K562 (cell line): ENCODE data around the gene EVPL. TPM values are rescaled to one million over a fixed set of nuclear protein-coding genes. Genes with fewer than 3 reads are reported as not detected.

Experiments
- BMI1 ChIP-seq: fragments of 150-350 bp; IDR thresholded peaks from 2 replicates; pipeline ENCODE4 v1.6.1; 2014; ENCODE audit warnings: low read length
- CBFA2T2 ChIP-seq: fragments of 450-650 bp; conservative IDR thresholded peaks from 2 replicates; pipeline ENCODE4 v1.6.1; 2017; ENCODE audit warnings: mild to moderate bottlenecking
- CCNT2 ChIP-seq: IDR thresholded peaks from 2 replicates; pipeline ENCODE4 v1.6.1; 2011; ENCODE audit warnings: borderline replicate concordance, low read depth, mild to moderate bottlenecking, moderate library complexity, mixed read lengths, low read length; ENCODE audit not compliant: insufficient read length; ENCODE audit errors: extremely low read depth
- HDGF ChIP-seq: fragments of 450-650 bp; IDR thresholded peaks from 2 replicates; pipeline ENCODE4 v1.6.1; 2016
- MYBL2 ChIP-seq, 2 experiments: fragments of 450-650 bp in 1 of 2; sonication (generic) in 1 of 2; formaldehyde crosslinking in 1 of 2; IDR thresholded peaks; 2 replicates each; pipeline versions ENCODE4 v1.6.1 to v1.8.1; 2017 to 2022; ENCODE audit warnings: borderline replicate concordance in 1 of 2, inconsistent platforms in 1 of 2, low read depth in 1 of 2, mild to moderate bottlenecking in 1 of 2, missing genetic modification reagents in 1 of 2, moderate library complexity in 1 of 2
- OTX1 ChIP-seq: fragments of 450-650 bp; formaldehyde crosslinking; IDR thresholded peaks from 2 replicates; pipeline ENCODE4 v1.4.0; 2022; ENCODE audit warnings: mild to moderate bottlenecking
- PHB2 ChIP-seq: fragments of 450-650 bp; IDR thresholded peaks from 2 replicates; pipeline ENCODE4 v1.6.1; 2017; ENCODE audit warnings: low read depth
- POLR2AphosphoS2 ChIP-seq: IDR thresholded peaks from 2 replicates; pipeline ENCODE4 v1.6.1; 2012; ENCODE audit warnings: low read length, improper control_type of control experiment
- RAD21 ChIP-seq, 2 experiments: fragments of 250-450 bp in 1 of 2; fragments of 450-650 bp in 1 of 2; sonication (Bioruptor Pico) in 1 of 2; formaldehyde crosslinking in 1 of 2; IDR thresholded peaks in 1 of 2; conservative IDR thresholded peaks in 1 of 2; 2 replicates each; pipeline versions ENCODE4 v1.4.0 to v1.8.0; 2020 to 2022; ENCODE audit warnings: mild to moderate bottlenecking in 2 of 2, moderate library complexity in 1 of 2
- SIN3B ChIP-seq: fragments of 450-650 bp; IDR thresholded peaks from 2 replicates; pipeline ENCODE4 v1.6.1; 2017; ENCODE audit warnings: low read depth, mild to moderate bottlenecking, moderate library complexity
- ZNF239 ChIP-seq: fragments of 250-450 bp; sonication (Bioruptor Pico); IDR thresholded peaks from 2 replicates; pipeline ENCODE4 v1.4.0; 2020; ENCODE audit warnings: mild to moderate bottlenecking
- ZNF584 ChIP-seq: fragments of 200-800 bp; sonication (Bioruptor generic); IDR thresholded peaks from 2 replicates; pipeline ENCODE4 v1.6.1; 2016; ENCODE audit warnings: low read depth, mild to moderate bottlenecking, missing genetic modification characterization, missing compliant biosample characterization
- polyA plus RNA-seq, 8 experiments: library from polyadenylated mRNA; depleted of rRNA in 4 of 8; stranded (reverse) in 5 of 8; unstranded in 3 of 8; fragments of >200 nt; fragmentation: Nextera tagmentation in 2 of 8; fragmentation: Illumina TruSeq in 1 of 8; extraction: Ambion mirVana in 2 of 8; extraction: Trizol in 1 of 8; gene quantifications; 2 replicates each; pipeline versions ENCODE4 v1.2.1 to v1.2.3, GENCODE V29; 2011 to 2014; ENCODE audit warnings: inconsistent platforms in 1 of 8, missing spikeins in 1 of 8
- total RNA-seq, 7 experiments: library from RNA; depleted of rRNA in 6 of 7; stranded (reverse); fragments of >200 nt in 6 of 7; fragmentation: Illumina TruSeq in 2 of 7; extraction: Trizol in 2 of 7; gene quantifications; 2 replicates each; pipeline versions ENCODE4 v1.2.1 to v1.2.3, GENCODE V29; 2011 to 2021; ENCODE audit warnings: low replicate concordance in 1 of 7
- TF ChIP-seq, protein P1 (sequence below), 2 experiments: fragments of 450-650 bp; IDR thresholded peaks; 2 replicates each; pipeline ENCODE4 v1.6.1; 2016
- TF ChIP-seq, protein P2 (sequence below): fragments of 200-600 bp; sonication (generic); IDR thresholded peaks from one replicate; pipeline ENCODE4 v1.6.1; 2012; ENCODE audit warnings: mild to moderate bottlenecking, low read depth, low read length, inconsistent platforms
- TF ChIP-seq, protein P3 (sequence below): sonication (generic); formaldehyde crosslinking; IDR thresholded peaks from 2 replicates; pipeline ENCODE4 v1.5.0; 2020; ENCODE audit warnings: missing genetic modification reagents

The EVPL gene
- total and polyA plus RNA-seq, 9 of the 15 experiments (the other 6 are each of a cell fraction or from before 2014, with no cell fraction given): 0.08 to 0.18 (median 0.16) TPM; not detected in 5

DNA sequence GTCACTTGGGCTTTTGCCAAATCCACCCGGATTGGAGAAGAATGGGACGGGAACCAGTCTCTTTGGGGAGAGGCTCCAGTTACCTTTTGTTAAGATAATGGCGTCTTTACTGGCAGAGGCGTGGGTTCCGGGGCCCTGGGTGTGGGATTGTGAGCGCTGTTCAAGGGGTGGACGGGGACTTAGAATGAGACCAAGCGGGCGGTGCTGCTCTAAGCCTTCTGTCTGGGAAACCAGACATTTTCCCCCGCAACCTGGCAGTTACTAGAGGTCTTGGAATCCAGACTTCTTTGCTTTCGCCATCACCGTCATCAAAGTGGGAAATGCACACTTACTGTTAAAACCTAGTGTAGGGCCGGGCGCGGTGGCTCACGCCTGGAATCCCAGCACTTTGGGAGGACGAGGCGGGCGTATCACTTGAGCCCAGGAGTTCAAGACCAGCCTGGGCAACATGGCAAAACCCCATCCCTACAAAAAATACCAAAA is 47.4 kb downstream of the EVPL start (continued):
- 0 out of 2 replicates have a peak, but pooled peaks have one; percentile 2 for TF ChIP-seq ZNF239 (CRISPR knock-in tag)
- TF ChIP-seq ZNF584 (CRISPR knock-in tag): no peak
- TF ChIP-seq MYBL2 (IDR thresholded peaks at IDR 0.05; ENCODE audit: low read depth): no peak
- TF ChIP-seq MYBL2 (CRISPR knock-in tag; IDR thresholded peaks at IDR 0.05; ENCODE audit: borderline replicate concordance): no peak
- no peak for TF ChIP-seq POLR2AphosphoS2
- no peak for TF ChIP-seq CBFA2T2
- TF ChIP-seq PHB2: no peak
- TF ChIP-seq OTX1 (CRISPR knock-in tag): no peak
- no peak for TF ChIP-seq RAD21 (CRISPR knock-in tag; conservative IDR thresholded peaks at IDR 0.05 in 1 of 2, IDR thresholded peaks at IDR 0.05 in 1 of 2)
- no peak for TF ChIP-seq CCNT2
- TF ChIP-seq, protein P1, sequence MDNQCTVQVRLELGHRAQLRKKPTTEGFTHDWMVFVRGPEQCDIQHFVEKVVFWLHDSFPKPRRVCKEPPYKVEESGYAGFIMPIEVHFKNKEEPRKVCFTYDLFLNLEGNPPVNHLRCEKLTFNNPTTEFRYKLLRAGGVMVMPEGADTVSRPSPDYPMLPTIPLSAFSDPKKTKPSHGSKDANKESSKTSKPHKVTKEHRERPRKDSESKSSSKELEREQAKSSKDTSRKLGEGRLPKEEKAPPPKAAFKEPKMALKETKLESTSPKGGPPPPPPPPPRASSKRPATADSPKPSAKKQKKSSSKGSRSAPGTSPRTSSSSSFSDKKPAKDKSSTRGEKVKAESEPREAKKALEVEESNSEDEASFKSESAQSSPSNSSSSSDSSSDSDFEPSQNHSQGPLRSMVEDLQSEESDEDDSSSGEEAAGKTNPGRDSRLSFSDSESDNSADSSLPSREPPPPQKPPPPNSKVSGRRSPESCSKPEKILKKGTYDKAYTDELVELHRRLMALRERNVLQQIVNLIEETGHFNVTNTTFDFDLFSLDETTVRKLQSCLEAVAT (IDR thresholded peaks at IDR 0.05): no peak
- TF ChIP-seq BMI1: no peak
- TF ChIP-seq, protein P2, sequence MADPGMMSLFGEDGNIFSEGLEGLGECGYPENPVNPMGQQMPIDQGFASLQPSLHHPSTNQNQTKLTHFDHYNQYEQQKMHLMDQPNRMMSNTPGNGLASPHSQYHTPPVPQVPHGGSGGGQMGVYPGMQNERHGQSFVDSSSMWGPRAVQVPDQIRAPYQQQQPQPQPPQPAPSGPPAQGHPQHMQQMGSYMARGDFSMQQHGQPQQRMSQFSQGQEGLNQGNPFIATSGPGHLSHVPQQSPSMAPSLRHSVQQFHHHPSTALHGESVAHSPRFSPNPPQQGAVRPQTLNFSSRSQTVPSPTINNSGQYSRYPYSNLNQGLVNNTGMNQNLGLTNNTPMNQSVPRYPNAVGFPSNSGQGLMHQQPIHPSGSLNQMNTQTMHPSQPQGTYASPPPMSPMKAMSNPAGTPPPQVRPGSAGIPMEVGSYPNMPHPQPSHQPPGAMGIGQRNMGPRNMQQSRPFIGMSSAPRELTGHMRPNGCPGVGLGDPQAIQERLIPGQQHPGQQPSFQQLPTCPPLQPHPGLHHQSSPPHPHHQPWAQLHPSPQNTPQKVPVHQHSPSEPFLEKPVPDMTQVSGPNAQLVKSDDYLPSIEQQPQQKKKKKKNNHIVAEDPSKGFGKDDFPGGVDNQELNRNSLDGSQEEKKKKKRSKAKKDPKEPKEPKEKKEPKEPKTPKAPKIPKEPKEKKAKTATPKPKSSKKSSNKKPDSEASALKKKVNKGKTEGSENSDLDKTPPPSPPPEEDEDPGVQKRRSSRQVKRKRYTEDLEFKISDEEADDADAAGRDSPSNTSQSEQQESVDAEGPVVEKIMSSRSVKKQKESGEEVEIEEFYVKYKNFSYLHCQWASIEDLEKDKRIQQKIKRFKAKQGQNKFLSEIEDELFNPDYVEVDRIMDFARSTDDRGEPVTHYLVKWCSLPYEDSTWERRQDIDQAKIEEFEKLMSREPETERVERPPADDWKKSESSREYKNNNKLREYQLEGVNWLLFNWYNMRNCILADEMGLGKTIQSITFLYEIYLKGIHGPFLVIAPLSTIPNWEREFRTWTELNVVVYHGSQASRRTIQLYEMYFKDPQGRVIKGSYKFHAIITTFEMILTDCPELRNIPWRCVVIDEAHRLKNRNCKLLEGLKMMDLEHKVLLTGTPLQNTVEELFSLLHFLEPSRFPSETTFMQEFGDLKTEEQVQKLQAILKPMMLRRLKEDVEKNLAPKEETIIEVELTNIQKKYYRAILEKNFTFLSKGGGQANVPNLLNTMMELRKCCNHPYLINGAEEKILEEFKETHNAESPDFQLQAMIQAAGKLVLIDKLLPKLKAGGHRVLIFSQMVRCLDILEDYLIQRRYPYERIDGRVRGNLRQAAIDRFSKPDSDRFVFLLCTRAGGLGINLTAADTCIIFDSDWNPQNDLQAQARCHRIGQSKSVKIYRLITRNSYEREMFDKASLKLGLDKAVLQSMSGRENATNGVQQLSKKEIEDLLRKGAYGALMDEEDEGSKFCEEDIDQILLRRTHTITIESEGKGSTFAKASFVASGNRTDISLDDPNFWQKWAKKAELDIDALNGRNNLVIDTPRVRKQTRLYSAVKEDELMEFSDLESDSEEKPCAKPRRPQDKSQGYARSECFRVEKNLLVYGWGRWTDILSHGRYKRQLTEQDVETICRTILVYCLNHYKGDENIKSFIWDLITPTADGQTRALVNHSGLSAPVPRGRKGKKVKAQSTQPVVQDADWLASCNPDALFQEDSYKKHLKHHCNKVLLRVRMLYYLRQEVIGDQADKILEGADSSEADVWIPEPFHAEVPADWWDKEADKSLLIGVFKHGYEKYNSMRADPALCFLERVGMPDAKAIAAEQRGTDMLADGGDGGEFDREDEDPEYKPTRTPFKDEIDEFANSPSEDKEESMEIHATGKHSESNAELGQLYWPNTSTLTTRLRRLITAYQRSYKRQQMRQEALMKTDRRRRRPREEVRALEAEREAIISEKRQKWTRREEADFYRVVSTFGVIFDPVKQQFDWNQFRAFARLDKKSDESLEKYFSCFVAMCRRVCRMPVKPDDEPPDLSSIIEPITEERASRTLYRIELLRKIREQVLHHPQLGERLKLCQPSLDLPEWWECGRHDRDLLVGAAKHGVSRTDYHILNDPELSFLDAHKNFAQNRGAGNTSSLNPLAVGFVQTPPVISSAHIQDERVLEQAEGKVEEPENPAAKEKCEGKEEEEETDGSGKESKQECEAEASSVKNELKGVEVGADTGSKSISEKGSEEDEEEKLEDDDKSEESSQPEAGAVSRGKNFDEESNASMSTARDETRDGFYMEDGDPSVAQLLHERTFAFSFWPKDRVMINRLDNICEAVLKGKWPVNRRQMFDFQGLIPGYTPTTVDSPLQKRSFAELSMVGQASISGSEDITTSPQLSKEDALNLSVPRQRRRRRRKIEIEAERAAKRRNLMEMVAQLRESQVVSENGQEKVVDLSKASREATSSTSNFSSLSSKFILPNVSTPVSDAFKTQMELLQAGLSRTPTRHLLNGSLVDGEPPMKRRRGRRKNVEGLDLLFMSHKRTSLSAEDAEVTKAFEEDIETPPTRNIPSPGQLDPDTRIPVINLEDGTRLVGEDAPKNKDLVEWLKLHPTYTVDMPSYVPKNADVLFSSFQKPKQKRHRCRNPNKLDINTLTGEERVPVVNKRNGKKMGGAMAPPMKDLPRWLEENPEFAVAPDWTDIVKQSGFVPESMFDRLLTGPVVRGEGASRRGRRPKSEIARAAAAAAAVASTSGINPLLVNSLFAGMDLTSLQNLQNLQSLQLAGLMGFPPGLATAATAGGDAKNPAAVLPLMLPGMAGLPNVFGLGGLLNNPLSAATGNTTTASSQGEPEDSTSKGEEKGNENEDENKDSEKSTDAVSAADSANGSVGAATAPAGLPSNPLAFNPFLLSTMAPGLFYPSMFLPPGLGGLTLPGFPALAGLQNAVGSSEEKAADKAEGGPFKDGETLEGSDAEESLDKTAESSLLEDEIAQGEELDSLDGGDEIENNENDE: no peak
- 0 out of 2 replicates have a peak, but pooled peaks have one; percentile 59 for TF ChIP-seq HDGF
- TF ChIP-seq, protein P3, sequence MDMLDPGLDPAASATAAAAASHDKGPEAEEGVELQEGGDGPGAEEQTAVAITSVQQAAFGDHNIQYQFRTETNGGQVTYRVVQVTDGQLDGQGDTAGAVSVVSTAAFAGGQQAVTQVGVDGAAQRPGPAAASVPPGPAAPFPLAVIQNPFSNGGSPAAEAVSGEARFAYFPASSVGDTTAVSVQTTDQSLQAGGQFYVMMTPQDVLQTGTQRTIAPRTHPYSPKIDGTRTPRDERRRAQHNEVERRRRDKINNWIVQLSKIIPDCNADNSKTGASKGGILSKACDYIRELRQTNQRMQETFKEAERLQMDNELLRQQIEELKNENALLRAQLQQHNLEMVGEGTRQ (CRISPR knock-in tag): no peak
- TF ChIP-seq SIN3B: no peak
